Keratinocyte (primary cell): ENCODE data around the gene TCHH. TPM values are rescaled to one million over a fixed set of nuclear protein-coding genes. Genes with fewer than 3 reads are reported as not detected.

Experiments used
- DNase-seq: peaks from one replicate; pipeline ENCODE4 v3.0.0-alpha.2; 2011; ENCODE audit warnings: low read depth, missing footprints, low spot score
- FAIRE-seq: peaks from 2 replicates; lab custom pipeline; 2011; peaks lifted over from hg19 to GRCh38; lab: Jason Lieb, UNC
- H2AFZ ChIP-seq: 2 replicates; pipeline ENCODE4 v1.6.0; 2012; ENCODE audit warnings: low read length, control low read depth, inconsistent platforms; ENCODE audit not compliant: control insufficient read depth
- H3K27ac ChIP-seq: 2 replicates; pipeline ENCODE4 v1.5.1; 2011; ENCODE audit warnings: low read length; ENCODE audit not compliant: control insufficient read depth, insufficient read depth
- H3K27me3 ChIP-seq: 3 replicates; pipeline ENCODE4 v1.6.0; 2011; ENCODE audit warnings: low read length; ENCODE audit not compliant: control insufficient read depth, insufficient read depth; ENCODE audit errors: extremely low read depth
- H3K36me3 ChIP-seq, 2 experiments: 2 replicates in 1 of 2; 3 replicates in 1 of 2; pipeline ENCODE4 v1.5.1; 2011; ENCODE audit warnings: low read length in 2 of 2, mild to moderate bottlenecking in 1 of 2; ENCODE audit not compliant: control insufficient read depth in 2 of 2, insufficient read depth in 2 of 2; ENCODE audit errors: extremely low read depth in 1 of 2
- H3K4me1 ChIP-seq: 3 replicates; pipeline ENCODE4 v1.5.1; 2011; ENCODE audit warnings: low read length; ENCODE audit not compliant: control insufficient read depth, insufficient read depth; ENCODE audit errors: extremely low read depth
- H3K4me2 ChIP-seq: 3 replicates; pipeline ENCODE4 v1.6.0; 2011; ENCODE audit warnings: low read depth, low read length; ENCODE audit not compliant: control insufficient read depth, insufficient read depth; ENCODE audit errors: extremely low read depth
- H3K4me3 ChIP-seq, 3 experiments: fragments of 200-600 bp in 1 of 3; sonication (generic) in 1 of 3; 2 replicates in 2 of 3; 3 replicates in 1 of 3; pipeline ENCODE4 v1.5.1; 2011 to 2016; ENCODE audit warnings: low read length in 3 of 3, mild to moderate bottlenecking in 3 of 3, control low read depth in 2 of 3, inconsistent platforms in 1 of 3, low read depth in 1 of 3, mixed read lengths in 1 of 3, mixed run types in 1 of 3, moderate library complexity in 1 of 3; ENCODE audit not compliant: control insufficient read depth in 2 of 3, insufficient read depth in 2 of 3; ENCODE audit errors: extremely low read depth in 1 of 3
- H3K79me2 ChIP-seq: 2 replicates; pipeline ENCODE4 v1.6.0; 2012; ENCODE audit warnings: low read length; ENCODE audit not compliant: control insufficient read depth, insufficient read depth
- H3K9ac ChIP-seq: 3 replicates; pipeline ENCODE4 v1.6.0; 2011; ENCODE audit warnings: low read length; ENCODE audit not compliant: control insufficient read depth, insufficient read depth; ENCODE audit errors: extremely low read depth
- H3K9me1 ChIP-seq: 3 replicates; pipeline ENCODE4 v1.6.0; 2011; ENCODE audit warnings: low read length; ENCODE audit not compliant: control insufficient read depth, insufficient read depth; ENCODE audit errors: extremely low read depth
- H3K9me3 ChIP-seq: 2 replicates; pipeline ENCODE4 v1.5.1; 2012; ENCODE audit warnings: low read depth, low read length; ENCODE audit not compliant: control insufficient read depth
- H4K20me1 ChIP-seq: 3 replicates; pipeline ENCODE4 v1.6.0; 2011; ENCODE audit warnings: low read length; ENCODE audit not compliant: control insufficient read depth, insufficient read depth; ENCODE audit errors: extremely low read depth
- EZH2 ChIP-seq: IDR thresholded peaks from one replicate; pipeline ENCODE4 v1.6.1; 2012; ENCODE audit warnings: inconsistent platforms, mild to moderate bottlenecking, low read length, moderate library complexity
- dilution Hi-C: fragments of 300-500 bp; cut with MboI; formaldehyde crosslinking; loops from one replicate; pipeline ENCODE4 v1.7.0; 2020; ENCODE audit warnings: low sequenced_read_pairs; ENCODE audit not compliant: extremely low pct_ligation_motif_present
- polyA plus RNA-seq, 5 experiments: library from polyadenylated mRNA; depleted of rRNA in 3 of 5; stranded (reverse) in 3 of 5; stranded (forward) in 1 of 5; unstranded in 1 of 5; fragments of >200 nt; gene quantifications; 1 replicate in 1 of 5; 2 replicates in 3 of 5; 3 replicates in 1 of 5; pipeline versions ENCODE4 v1.2.1 to v1.2.3, GENCODE V29; 2011 to 2012; ENCODE audit warnings: missing spikeins in 2 of 5, low read depth in 1 of 5, low replicate concordance in 1 of 5
- TF ChIP-seq, protein P1 (sequence below), 3 experiments: IDR thresholded peaks in 1 of 3; conservative IDR thresholded peaks in 1 of 3; optimal IDR thresholded peaks in 1 of 3; 2 replicates in 2 of 3; 3 replicates in 1 of 3; pipeline versions ENCODE3 to v1.5.1; 2011; ENCODE audit warnings: low read length in 3 of 3, mild to moderate bottlenecking in 3 of 3, moderate library complexity in 2 of 3, control low read depth in 1 of 3, inconsistent platforms in 1 of 3; ENCODE audit not compliant: insufficient read depth in 2 of 3; ENCODE audit errors: extremely low read depth in 1 of 3

TCHH gene
- polyA plus RNA-seq, 1 donor (not counting 4 experiments of a cell fraction or from before 2014, with no cell fraction given), result 0.25 TPM

DNA sequence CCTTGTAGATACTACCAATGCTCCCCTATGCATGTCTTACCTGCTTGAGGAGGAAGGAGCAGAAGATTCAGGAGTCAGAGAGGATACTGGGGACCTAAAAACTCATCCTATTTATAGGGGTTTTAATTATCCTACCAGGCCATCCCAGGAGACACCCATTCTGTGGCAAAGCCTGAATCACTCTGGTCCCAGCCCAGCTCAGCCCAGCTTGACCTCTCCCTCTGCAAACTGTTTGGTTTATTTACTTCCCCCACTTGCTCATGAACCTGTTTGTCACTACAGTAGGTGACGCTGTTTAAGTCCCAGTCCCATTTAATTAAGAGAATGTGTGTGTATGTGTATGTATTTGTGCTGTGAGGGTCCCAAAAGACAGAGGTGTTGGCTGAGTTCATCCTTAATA, 43.9 kb upstream of the TCHH start, which contains the start of gene RPTN:
RPTN (minus strand) TSS at position 85 of the 400 bp plus-strand sequence. CDS start 1,339 bp downstream, outside the sequence.
- Histone ChIP-seq H2AFZ (no peak within 1 kb of the TSS), H3K36me3 (no peaks in the 10 kb centered on the region), H3K79me2 (no peaks in the 10 kb centered on the region), H3K27me3 (no peaks in the 10 kb centered on the region), H3K9me1 (no peaks in the 10 kb centered on the region), H3K9ac (no peak within 1 kb of the TSS), H3K4me1 (peaks cover 14% of the 10 kb centered on the region), H3K4me2 (no peak within 1 kb of the TSS), H3K27ac (no peak within 1 kb of the TSS), H3K9me3 (no peaks in the 10 kb centered on the region), H4K20me1 (no peaks in the 10 kb centered on the region), H3K4me3 (no peak within 1 kb of the TSS)
- no peak for DNase-seq
- dilution Hi-C loops, result no loop called here
- FAIRE-seq, result no peak
- TF ChIP-seq, protein P1, sequence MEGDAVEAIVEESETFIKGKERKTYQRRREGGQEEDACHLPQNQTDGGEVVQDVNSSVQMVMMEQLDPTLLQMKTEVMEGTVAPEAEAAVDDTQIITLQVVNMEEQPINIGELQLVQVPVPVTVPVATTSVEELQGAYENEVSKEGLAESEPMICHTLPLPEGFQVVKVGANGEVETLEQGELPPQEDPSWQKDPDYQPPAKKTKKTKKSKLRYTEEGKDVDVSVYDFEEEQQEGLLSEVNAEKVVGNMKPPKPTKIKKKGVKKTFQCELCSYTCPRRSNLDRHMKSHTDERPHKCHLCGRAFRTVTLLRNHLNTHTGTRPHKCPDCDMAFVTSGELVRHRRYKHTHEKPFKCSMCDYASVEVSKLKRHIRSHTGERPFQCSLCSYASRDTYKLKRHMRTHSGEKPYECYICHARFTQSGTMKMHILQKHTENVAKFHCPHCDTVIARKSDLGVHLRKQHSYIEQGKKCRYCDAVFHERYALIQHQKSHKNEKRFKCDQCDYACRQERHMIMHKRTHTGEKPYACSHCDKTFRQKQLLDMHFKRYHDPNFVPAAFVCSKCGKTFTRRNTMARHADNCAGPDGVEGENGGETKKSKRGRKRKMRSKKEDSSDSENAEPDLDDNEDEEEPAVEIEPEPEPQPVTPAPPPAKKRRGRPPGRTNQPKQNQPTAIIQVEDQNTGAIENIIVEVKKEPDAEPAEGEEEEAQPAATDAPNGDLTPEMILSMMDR (optimal IDR thresholded peaks at IDR 0.05 in 1 of 3, IDR thresholded peaks at IDR 0.05 in 1 of 3, conservative IDR thresholded peaks at IDR 0.05 in 1 of 3; ENCODE audit: extremely low read depth in 1 of 3, insufficient read depth in 2 of 3, low read length in 3 of 3), result no peak
- TF ChIP-seq EZH2, result no peak

DNA sequence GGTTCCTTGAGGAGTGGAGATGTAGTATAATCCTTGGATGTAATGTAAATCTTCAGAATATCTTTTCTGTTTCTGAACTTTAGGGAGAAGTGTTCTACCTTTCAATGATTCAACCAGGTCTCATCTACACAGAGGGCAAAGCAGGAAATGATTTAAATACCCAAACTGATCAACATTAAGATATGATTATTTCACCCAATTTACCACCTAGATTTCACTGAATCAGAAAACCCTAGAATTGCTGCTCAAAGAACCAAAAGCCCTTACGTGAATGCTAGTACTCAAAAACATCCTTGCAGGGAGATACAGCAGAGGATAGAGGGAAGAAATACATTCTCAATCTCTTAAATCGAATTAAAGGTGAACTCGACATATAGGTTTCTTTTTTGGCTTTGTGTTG, 38.8 kb upstream of the TCHH start:
- Histone ChIP-seq H3K9me3 (no peaks in the 10 kb centered on the region), H3K36me3 (no peaks in the 10 kb centered on the region), H3K4me1 (no peaks in the 10 kb centered on the region), H3K27ac (no peak overlapping the region), H3K4me3 (no peak overlapping the region), H3K9me1 (no peaks in the 10 kb centered on the region), H4K20me1 (no peaks in the 10 kb centered on the region), H3K79me2 (no peaks in the 10 kb centered on the region), H3K9ac (no peak overlapping the region), H2AFZ (no peak overlapping the region), H3K4me2 (no peak overlapping the region), H3K27me3 (no peaks in the 10 kb centered on the region)
- DNase-seq (no peak), FAIRE-seq (no peak)
- TF ChIP-seq EZH2, result no peak
- TF ChIP-seq, protein P1 (optimal IDR thresholded peaks at IDR 0.05 in 1 of 3, IDR thresholded peaks at IDR 0.05 in 1 of 3, conservative IDR thresholded peaks at IDR 0.05 in 1 of 3; ENCODE audit: extremely low read depth in 1 of 3, insufficient read depth in 2 of 3, low read length in 3 of 3), result no peak
- dilution Hi-C loops, result no loop called here
